Lower lobe of right lung (tissue), 2 donors: ENCODE results near the gene SLC28A1. TPM values are rescaled to one million over a fixed set of nuclear protein-coding genes. Genes with fewer than 3 reads are reported as not detected.

ENCODE experiments used
- ATAC-seq, 2 donors: fragments of 200-7000 bp; cut with Tn5 transposase; one replicate each; pipeline ENCODE4 v1.9.1; 2020 to 2022; ENCODE audit warnings: mild to moderate bottlenecking in 2 of 2, moderate library complexity in 2 of 2
- DNase-seq: peaks from one replicate; pipeline ENCODE4 v3.0.0-alpha.2; 2020
- H3K27ac ChIP-seq: fragments of 200-600 bp; one replicate; pipeline ENCODE4 v1.8.0; 2022
- H3K27me3 ChIP-seq: fragments of 200-600 bp; one replicate; pipeline ENCODE4 v1.8.0; 2022; ENCODE audit warnings: low read depth
- H3K36me3 ChIP-seq: fragments of 200-600 bp; one replicate; pipeline ENCODE4 v1.8.0; 2022; ENCODE audit warnings: mild to moderate bottlenecking
- H3K4me1 ChIP-seq: fragments of 200-600 bp; one replicate; pipeline ENCODE4 v1.8.0; 2022
- H3K4me3 ChIP-seq: fragments of 200-600 bp; one replicate; pipeline ENCODE4 v1.8.0; 2022; ENCODE audit warnings: mild to moderate bottlenecking
- H3K9me3 ChIP-seq: fragments of 200-600 bp; one replicate; pipeline ENCODE4 v1.8.0; 2022
- CTCF ChIP-seq: fragments of 200-600 bp; IDR thresholded peaks from one replicate; pipeline ENCODE4 v1.8.0; 2022; ENCODE audit warnings: antibody characterized with exemption, mild to moderate bottlenecking
- intact Hi-C: fragments of 100-400 bp; cut with DNase I; formaldehyde crosslinking; loops from one replicate; pipeline ENCODE4 v1.11.0; 2022
- total RNA-seq: library from RNA; stranded (reverse); fragmentation: NEBNext Ultra II Directional; extraction: Animal tissue kit (Norgen Biotek cat#: 25700); gene quantifications from one replicate; pipeline ENCODE4 v1.2.1, GENCODE V29; 2021
- donor health status: DM: no; HTN: yes; CAD: no; lungs with severe emphysema.

SLC28A1 gene
- total RNA-seq, 1 donor from 2014 or later = not detected

GRCh38 chr15:84929795-84930603, 45.5 kb downstream of the SLC28A1 start:
- intact Hi-C loops = no loop called here
- H3K27ac ChIP-seq = no peak overlapping the region
- ATAC-seq = peak in 1 of 2 donors; percentile 65

GRCh38 chr15:84934942-84935729, 50.7 kb downstream of the SLC28A1 start:
- intact Hi-C loops = no loop called here
- no peaks in the 10 kb centered on the region for H3K27me3 ChIP-seq
- no peak for ATAC-seq
- H3K36me3 ChIP-seq = no peaks in the 10 kb centered on the region
- H3K27ac ChIP-seq = no peak overlapping the region
- no peaks in the 10 kb centered on the region for H3K9me3 ChIP-seq
- no peak overlapping the region for H3K4me3 ChIP-seq
- no peak for TF ChIP-seq CTCF
- DNase-seq = no peak
- H3K4me1 ChIP-seq = no peaks in the 10 kb centered on the region

More at GRCh38 chr15:84929795-84930603, 45.5 kb downstream of the SLC28A1 start:
- H3K27me3 ChIP-seq = no peaks in the 10 kb centered on the region
- no peak for DNase-seq
- no peak for TF ChIP-seq CTCF
- no peak overlapping the region for H3K4me3 ChIP-seq
- H3K4me1 ChIP-seq = peaks cover 13% of the 10 kb centered on the region
- H3K36me3 ChIP-seq = no peaks in the 10 kb centered on the region
- H3K9me3 ChIP-seq = no peaks in the 10 kb centered on the region

GRCh38 chr15:84937144-84937543, 52.7 kb downstream of the SLC28A1 start:
- H3K27me3 ChIP-seq = no peaks in the 10 kb centered on the region
- H3K27ac ChIP-seq = no peak overlapping the region
- H3K4me3 ChIP-seq = no peak overlapping the region
- H3K4me1 ChIP-seq = no peaks in the 10 kb centered on the region
- H3K9me3 ChIP-seq = no peaks in the 10 kb centered on the region
- no peak for TF ChIP-seq CTCF
- no peaks in the 10 kb centered on the region for H3K36me3 ChIP-seq
- ATAC-seq (no peak), DNase-seq (no peak)
- intact Hi-C loops = no loop called here

GRCh38 chr15:84938726-84939125, 54.3 kb downstream of the SLC28A1 start:
- intact Hi-C loops = no loop called here
- DNase-seq (no peak), ATAC-seq (no peak)
- no peaks in the 10 kb centered on the region for H3K27me3 ChIP-seq
- no peak overlapping the region for H3K27ac ChIP-seq
- no peaks in the 10 kb centered on the region for H3K9me3 ChIP-seq
- H3K36me3 ChIP-seq = no peaks in the 10 kb centered on the region
- no peak for TF ChIP-seq CTCF
- no peak overlapping the region for H3K4me3 ChIP-seq
- no peaks in the 10 kb centered on the region for H3K4me1 ChIP-seq

GRCh38 chr15:84940399-84940798, 55.9 kb downstream of the SLC28A1 start:
- ATAC-seq (no peak), DNase-seq (no peak)
- Histone ChIP-seq H3K4me1 (no peaks in the 10 kb centered on the region), H3K9me3 (no peaks in the 10 kb centered on the region), H3K27ac (no peak overlapping the region), H3K36me3 (no peaks in the 10 kb centered on the region), H3K4me3 (no peak overlapping the region), H3K27me3 (no peaks in the 10 kb centered on the region)
- intact Hi-C loops = no loop called here
- TF ChIP-seq CTCF = no peak
